ENCODE measurements around the gene NDUFAF8.

DNA sequence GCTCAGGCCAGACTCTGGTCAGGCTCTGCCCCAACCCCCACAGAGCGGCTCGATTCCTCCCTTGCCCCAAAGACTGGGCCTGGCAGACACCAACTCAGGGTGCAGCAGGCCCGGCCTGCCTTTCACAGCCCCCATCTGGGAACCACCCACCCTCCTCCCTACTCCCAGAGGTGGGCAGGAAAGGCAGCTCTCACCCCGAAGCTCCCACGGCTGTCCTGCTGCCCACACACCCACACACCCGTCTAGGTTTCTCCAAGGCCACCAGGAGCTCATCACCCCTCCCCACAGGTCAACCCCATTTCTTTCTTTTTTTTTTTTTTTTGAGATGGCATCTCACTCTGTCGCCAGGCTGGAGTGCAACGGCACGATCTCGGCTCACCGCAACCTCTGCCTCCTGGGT, 20.1 kb upstream of the NDUFAF8 start:
- TF ChIP-seq, protein P1, sequence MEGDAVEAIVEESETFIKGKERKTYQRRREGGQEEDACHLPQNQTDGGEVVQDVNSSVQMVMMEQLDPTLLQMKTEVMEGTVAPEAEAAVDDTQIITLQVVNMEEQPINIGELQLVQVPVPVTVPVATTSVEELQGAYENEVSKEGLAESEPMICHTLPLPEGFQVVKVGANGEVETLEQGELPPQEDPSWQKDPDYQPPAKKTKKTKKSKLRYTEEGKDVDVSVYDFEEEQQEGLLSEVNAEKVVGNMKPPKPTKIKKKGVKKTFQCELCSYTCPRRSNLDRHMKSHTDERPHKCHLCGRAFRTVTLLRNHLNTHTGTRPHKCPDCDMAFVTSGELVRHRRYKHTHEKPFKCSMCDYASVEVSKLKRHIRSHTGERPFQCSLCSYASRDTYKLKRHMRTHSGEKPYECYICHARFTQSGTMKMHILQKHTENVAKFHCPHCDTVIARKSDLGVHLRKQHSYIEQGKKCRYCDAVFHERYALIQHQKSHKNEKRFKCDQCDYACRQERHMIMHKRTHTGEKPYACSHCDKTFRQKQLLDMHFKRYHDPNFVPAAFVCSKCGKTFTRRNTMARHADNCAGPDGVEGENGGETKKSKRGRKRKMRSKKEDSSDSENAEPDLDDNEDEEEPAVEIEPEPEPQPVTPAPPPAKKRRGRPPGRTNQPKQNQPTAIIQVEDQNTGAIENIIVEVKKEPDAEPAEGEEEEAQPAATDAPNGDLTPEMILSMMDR (IDR thresholded peaks at IDR 0.05), result no peak
- no peak for TF ChIP-seq ZFX (IDR thresholded peaks at IDR 0.05; ENCODE audit: borderline replicate concordance)
